Activated T-helper 1 cell treated with anti-CD3 and anti-CD28 coated beads, Interleukin-2, amount 50 U/mL, for 16 hours (primary cell): ENCODE measurements around the gene SUPT3H.

Experiments used
- DNase-seq, 2 donors: peaks; one replicate each; pipeline ENCODE4 v3.0.0-alpha.2; 2020; ENCODE audit warnings: low read depth in 1 of 2, low spot score in 1 of 2

Gene SUPT3H

GRCh38 chr6:44965708-44966107, 412.0 kb downstream of the SUPT3H start:
- DNase-seq, result no peak

DNA sequence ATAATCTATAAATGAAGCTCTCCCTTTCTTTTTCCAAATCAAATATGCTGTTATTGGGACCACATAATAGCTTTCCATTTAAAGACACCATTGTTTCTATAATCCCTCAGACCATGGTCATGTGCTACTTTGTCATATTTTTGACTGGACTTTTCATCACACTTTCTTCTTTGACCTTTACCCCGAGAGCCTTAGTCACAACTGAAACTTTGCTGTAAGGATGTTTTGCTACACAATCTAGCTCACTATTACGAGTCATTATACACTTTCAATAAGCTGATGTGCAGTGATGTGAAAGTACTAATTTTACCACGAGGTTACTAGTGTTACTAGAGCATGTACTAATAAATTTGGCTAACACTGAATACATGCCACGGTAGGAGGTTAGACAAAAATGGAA, 416.8 kb downstream of the SUPT3H start:
- DNase-seq, result no peak

GRCh38 chr6:44959651-44960050, 418.1 kb downstream of the SUPT3H start:
- no peak for DNase-seq

DNA sequence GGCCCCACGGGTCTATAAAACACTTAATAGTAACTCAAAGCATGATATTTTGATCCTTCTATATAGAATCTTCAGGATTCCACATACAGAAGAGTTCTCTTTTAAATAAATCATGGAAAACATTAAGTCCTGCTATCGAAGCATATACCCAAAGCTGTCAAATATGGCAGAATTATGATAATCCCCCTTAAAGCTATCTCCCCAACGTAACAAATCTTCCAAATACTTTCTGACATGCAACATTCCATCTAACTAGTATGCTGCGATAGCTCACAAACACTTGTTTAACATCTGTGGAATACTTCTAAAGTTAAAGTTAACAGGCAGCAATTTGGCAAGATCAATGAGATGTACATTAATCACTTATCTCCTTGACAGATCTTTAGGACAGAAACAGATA, 420.6 kb downstream of the SUPT3H start:
- DNase-seq, result no peak

- DNase-seq, result no peak
Observed at GRCh38 chr6:44956396-44956795, 421.3 kb downstream of the SUPT3H start.

DNA sequence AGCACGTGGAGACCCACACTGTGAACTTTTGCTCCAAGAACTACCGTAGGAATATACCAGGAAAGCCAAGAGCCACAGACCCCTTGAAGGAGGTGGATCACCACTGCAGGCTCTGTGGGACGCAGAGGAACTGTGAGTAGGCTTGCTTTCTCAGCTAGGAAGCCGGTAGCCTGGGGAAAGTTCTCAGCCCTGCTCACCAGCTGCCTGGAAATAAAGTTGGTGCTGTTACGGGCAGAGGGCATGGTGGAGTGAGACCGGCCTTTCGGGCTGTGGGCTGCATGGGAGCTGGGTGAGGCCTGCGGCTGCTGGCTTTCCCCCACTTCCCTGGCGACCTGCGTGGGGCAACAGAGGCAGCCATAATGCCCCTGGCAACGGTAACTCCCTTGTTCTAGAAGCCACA, 422.6 kb downstream of the SUPT3H start:
- no peak for DNase-seq

DNA sequence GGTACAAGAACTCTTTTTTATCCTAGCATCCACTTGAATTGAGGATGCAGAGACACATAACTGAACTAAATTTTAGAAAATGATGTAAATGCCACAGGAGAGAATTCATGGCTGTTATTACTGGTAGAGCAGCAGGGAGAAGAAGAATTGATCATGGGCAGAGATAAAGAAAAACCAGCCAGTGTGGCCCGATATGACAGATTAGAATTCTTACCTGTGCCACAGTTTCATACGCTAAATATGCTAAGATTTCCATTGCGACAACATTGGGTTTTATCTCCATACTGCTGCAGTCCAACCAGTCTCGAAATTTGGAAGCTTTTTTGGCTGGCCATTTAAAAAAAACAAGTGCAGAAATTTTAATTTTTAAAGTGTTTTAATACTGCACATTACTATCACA, 423.5 kb downstream of the SUPT3H start:
- DNase-seq, result no peak

GRCh38 chr6:44951253-44951747, 426.4 kb downstream of the SUPT3H start:
- DNase-seq, result no peak

DNA sequence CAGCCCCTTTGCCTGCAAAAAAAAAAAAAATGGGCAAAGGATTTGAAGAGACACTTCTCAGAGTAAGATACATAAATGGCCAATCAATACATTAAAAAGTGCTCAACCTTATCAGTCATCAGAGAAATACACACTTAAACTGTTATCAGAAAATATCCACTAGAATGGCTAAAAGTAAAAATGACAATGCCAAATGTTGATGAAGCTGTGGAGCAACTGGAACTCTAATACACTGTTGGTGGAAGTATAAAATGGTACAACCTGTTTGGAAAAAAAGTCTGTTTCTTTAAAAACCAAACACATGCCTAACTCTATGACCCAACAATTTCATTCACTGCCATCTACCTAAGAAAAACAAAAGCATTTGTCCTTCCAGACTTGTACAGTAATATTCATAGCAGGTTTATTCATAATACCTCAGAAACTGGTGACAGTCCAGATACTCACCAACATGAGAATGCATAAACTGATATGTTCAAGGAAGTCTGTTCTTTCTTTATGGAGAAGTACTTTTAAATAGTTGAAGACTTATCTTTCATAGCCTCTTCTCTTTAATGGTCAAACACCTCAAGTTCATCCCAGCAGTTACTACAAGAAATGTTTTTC, 428.0 kb downstream of the SUPT3H start:
- no peak for DNase-seq

- no peak for DNase-seq
Observed at GRCh38 chr6:44943541-44943940, 434.2 kb downstream of the SUPT3H start.

- no peak for DNase-seq
Observed at GRCh38 chr6:44942798-44943197, 434.9 kb downstream of the SUPT3H start.

DNA sequence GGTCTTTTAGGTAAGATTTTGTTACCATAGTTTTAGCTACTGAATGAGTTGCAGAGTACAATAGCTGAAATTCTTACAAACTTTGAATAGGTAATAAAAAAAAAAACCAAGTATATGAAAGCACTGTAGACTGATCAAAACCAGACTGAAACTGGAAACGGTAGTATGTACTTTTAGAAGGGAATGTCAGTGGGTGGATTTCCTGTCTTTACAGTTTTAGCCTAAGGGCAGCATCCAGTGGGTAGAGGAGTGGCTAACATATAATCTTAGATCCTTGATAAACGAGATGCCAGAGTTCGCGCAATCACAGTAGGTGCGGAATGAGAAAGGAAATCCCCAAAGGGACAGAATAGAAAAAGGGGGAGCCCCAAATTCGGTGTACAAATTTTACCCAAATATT, 435.5 kb downstream of the SUPT3H start:
- DNase-seq, result no peak

DNA sequence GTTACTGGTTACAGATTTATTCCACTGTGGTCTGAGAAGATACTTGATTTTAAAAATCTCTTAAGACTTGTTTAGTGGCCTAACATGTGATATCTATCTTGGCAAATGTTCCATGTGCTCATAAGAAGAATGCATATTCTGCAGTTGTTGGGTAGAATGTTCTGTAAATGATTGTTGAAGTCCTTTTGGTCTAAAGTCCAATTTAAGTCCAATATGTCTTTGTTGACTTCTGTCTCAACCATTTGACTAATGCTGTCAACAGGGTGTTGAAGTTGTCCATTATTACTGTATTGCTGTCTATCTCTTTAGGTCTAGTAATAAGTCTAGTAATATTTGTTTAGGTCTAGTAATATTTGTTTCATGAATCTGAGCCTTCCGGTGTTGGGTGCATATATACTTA, 437.4 kb downstream of the SUPT3H start:
- DNase-seq, result no peak

- DNase-seq, result no peak
Observed at GRCh38 chr6:44935693-44936300, 441.9 kb downstream of the SUPT3H start.

DNA sequence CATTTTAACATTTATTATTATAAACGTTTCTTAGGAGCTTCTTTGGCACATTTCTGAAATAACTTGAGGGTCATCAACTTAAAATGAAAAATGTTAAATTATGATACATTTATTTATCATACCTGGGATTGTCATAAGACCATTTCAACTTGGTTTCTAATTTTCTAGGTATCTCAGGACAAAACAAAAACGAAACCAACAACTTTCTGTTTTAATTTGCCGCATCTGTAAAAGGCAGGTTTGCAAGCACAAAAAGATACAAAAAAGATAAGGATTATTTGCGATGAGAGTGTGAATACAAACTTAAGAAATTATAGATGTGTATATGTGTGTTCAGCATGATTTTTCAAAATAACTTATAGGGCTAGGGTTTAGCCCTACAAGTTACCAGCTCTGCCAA, 444.6 kb downstream of the SUPT3H start:
- DNase-seq, result no peak

- no peak for DNase-seq
Observed at GRCh38 chr6:44932651-44933091, 445.1 kb downstream of the SUPT3H start.

DNA sequence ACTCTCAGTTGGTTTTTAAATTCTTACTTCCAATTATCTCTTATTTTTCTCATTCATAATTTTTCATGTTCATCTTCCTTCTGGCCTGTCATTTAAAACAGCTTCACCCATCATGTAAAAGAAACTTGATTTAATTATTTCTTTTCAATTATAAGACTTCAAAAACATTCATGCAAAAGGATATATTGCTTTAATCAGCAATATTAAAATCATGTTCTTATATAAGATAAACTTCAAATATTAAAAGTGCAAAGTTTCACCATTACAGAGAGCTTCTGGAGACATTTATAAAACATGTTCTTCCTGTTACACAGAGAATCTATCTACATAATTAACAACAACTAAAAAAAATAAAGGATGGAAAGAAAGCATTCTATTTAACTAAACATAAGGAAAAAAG, 446.3 kb downstream of the SUPT3H start:
- DNase-seq, result no peak

GRCh38 chr6:44926556-44926955, 451.2 kb downstream of the SUPT3H start:
- DNase-seq, result no peak

- DNase-seq, result no peak
Observed at GRCh38 chr6:44925100-44925739, 452.5 kb downstream of the SUPT3H start.

DNA sequence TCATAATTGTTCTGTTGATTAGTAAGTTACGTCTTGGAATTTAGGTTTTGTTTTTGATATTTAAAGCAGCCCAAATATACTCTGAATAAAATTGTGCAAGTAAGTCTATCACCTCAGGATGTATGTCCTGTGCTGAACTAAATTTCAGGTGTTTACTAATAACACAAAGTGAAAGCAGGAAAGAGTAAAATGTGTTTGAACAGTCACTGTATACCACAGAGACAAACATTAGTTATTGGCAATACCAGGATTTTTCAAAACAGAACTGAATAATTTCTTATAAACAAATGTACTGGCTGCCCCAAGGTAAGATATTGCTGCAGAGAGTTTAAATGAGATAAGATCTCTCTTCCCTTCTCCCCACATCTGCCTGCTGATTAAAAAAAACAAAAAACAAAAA, 454.3 kb downstream of the SUPT3H start:
- DNase-seq, result no peak

GRCh38 chr6:44921798-44922197, 455.9 kb downstream of the SUPT3H start:
- no peak for DNase-seq

- no peak for DNase-seq
Observed at GRCh38 chr6:44920952-44921491, 456.7 kb downstream of the SUPT3H start.
